Medulla oblongata (tissue), 1 donor: Measurements from ENCODE around the gene INTS1.
A peak's percentile ranks its signal among the peaks of the same experiment; 100 is the strongest.

ENCODE experiments used
- DNase-seq: peaks from one replicate; pipeline ENCODE4 v3.0.0-alpha.2; 2015; ENCODE audit errors: extremely low spot score

INTS1 gene, protein sequence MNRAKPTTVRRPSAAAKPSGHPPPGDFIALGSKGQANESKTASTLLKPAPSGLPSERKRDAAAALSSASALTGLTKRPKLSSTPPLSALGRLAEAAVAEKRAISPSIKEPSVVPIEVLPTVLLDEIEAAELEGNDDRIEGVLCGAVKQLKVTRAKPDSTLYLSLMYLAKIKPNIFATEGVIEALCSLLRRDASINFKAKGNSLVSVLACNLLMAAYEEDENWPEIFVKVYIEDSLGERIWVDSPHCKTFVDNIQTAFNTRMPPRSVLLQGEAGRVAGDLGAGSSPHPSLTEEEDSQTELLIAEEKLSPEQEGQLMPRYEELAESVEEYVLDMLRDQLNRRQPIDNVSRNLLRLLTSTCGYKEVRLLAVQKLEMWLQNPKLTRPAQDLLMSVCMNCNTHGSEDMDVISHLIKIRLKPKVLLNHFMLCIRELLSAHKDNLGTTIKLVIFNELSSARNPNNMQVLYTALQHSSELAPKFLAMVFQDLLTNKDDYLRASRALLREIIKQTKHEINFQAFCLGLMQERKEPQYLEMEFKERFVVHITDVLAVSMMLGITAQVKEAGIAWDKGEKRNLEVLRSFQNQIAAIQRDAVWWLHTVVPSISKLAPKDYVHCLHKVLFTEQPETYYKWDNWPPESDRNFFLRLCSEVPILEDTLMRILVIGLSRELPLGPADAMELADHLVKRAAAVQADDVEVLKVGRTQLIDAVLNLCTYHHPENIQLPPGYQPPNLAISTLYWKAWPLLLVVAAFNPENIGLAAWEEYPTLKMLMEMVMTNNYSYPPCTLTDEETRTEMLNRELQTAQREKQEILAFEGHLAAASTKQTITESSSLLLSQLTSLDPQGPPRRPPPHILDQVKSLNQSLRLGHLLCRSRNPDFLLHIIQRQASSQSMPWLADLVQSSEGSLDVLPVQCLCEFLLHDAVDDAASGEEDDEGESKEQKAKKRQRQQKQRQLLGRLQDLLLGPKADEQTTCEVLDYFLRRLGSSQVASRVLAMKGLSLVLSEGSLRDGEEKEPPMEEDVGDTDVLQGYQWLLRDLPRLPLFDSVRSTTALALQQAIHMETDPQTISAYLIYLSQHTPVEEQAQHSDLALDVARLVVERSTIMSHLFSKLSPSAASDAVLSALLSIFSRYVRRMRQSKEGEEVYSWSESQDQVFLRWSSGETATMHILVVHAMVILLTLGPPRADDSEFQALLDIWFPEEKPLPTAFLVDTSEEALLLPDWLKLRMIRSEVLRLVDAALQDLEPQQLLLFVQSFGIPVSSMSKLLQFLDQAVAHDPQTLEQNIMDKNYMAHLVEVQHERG (N-terminal part only)

DNA sequence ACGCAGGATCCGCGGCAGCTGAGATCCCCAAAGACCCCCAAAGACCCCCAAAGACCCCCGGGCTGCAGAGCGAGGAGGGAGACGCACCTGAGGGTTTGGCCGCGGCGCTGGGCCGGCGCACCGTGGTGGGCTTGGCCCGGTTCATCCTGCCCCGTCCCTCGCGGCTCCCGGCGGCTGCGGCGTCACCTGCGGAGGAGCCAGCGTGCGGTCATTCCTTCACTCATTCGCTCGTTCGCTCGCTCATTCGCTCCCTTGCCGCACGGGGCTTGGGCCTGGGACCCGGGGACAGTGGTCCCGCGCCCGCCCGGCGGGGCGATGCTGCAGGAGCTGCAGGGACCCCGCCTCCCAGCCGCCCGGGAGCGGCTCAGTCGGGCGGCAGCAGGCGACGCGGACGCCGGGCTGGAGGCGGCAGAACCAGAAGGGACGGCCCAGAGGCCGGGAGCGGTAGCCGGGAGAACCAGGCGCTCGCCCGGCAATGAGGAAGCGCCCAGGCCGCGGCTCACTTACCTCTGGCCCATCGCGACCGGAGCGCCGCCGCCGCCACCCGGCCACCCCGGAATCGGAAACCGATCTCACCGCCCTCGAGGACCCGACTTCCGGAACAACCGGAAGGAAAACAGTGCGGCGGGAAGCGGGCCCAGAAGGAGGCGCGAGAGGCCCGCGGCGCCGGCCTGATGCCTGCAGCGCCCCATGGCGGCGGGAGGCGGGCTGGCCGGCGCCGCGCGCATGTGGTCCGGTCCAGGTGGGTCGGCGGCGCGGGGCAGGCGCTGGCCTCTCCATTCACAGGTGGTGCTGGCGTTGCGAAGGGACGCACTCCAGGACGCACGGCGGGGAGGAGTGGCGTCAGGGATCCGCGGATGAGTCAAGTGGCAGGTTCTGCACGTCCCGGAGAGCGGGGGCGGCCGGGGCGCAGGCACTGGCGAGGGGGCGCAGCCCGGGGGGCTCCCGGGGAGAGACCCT lies at the start of gene INTS1:
Gene INTS1, minus strand, starts transcription at position 574 of the 960 bp plus-strand sequence. Its CDS starts 429 bp downstream, at position 145.
- DNase-seq, result peak; percentile 95

DNA sequence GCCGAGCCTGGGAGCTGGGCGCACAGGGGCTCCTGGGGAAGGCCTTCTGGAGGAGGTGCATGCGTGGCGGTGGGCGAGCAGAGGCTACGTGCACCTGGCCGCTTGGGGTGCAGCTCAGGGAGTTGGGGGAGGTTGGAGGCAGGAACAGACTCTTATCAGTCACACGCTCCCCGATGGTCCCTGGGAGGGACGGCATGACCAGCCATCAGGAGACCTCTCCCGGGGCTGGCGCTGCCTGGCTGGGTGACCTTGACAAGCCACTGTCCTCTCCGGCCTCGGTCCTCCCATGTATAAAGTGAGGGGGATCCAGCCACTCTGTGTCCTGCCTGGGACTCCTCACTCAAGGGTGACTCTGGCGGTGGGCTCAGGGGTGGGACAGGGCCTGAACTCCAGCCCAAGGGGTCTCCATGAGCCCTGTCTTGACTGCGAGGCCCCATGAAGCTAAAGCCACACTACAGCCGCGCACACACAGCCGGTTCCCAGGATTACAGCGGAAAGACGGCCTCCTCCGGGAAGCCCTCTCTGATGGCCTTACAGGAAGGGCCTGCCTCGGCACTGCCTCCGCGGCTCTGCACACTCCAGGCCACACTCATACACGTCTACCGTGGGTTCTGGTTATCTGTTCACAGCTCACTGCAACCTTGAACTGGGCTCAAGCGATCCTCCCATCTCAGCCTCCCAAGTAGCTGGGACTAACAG lies 49.5 kb upstream of the INTS1 start:
- no peak for DNase-seq

DNA sequence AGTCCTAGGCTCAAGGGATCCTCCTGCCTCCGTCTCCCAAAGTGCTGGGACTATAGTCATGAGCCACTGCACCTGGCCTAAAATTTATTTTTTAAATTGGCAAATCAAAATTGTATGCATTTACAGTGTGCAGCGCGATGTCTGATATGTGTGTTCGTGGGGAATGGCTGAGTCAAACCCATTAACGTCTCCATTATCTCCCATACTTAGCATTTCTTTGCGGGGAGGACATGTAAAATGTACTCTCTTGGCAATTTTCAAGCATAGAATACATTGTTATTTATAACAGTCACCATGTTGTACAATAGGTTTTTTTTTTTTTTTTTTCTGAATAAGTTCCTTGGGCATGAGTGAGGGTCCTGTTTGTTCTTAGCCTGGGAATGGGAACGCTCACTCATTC lies 48.0 kb upstream of the INTS1 start:
- DNase-seq, result no peak

DNA sequence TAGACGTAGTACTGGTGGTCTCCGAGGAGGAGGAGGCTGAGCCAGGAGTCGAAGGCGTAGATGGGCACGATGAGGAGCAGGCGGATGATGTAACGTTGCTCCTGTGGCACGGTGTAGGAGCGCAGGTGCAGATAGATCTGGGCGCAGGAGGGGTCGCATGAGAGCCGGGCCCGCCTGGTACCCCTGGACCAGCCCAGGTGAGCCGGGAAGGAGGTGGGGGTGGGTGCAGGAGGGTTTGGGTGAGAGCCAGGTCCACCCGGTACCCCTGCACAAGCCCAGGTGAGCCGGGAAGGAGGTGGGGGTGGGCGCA lies 46.6 kb upstream of the INTS1 start:
- no peak for DNase-seq

DNA sequence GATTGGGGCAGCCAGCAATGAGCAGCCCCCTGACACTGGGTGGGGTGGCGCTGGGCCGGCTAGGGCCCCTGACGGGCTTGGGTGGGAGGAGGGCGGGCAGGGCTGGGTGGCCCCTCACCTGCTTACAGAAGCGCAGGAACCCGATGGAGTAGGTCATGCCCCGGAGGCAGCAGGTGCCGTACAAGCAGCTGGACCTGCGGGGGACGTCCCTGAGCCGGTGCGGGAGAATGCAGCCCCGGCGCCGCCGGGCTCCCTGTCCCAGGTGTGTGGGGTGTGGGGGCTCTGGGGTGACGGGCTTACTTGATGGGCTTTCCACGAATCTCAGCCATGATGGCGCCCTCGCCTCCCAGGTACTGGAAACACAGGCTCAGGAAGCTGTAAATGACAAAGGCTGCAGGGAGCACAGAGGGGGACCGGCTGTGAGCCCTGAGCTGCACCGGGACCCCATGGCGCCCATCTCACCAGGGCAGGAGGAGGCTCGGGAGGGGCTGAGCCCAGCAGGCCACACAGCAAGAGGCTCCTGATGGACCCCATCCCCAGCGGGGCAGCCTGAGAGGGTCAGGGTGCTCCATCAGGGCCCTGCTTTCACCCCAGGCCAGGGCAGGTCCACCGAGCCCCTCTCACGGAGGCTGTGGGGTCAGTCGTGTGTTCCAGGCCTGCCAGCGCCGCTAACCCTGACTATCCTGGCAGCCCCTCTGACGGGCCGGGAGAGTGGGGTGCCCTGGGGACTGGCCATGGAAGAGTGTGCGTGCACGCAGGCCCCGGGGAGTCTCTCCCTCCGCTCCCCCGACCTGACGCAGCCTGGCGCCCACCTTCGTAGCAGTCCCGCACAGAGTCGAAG lies 46.0 kb upstream of the INTS1 start:
- DNase-seq, result no peak

DNA sequence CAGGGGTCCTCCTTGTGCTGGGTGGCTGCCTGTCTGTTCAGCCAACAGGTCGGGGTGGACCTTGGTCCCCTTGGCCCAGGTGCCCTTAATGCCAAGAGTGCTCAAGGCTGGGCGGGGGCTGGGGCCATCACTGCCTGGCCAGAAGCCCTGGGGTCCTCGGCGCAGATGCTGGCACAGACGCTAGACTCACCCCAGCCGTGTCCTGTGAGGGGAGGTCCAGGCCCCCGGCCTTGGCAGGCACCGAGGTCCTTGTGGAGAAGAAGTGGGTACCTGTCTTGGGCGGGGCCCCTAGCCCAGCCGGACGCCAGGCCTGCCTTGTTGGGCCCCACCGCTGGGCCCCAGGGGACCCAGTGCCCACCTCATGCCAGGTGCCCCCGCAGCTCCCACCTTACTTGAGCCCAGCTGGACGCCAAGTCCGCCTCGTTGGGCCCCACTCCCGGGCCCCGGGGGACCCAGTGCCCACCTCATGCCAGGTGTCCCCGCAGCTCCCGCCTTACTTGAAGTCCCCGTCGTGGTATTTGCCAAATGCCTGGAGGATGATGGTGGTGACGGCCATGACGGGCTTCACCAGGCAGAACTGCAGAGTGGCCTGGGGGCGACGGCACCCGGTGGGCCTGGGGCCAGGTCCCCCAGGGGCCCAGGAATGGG lies 45.3 kb upstream of the INTS1 start:
- no peak for DNase-seq

DNA sequence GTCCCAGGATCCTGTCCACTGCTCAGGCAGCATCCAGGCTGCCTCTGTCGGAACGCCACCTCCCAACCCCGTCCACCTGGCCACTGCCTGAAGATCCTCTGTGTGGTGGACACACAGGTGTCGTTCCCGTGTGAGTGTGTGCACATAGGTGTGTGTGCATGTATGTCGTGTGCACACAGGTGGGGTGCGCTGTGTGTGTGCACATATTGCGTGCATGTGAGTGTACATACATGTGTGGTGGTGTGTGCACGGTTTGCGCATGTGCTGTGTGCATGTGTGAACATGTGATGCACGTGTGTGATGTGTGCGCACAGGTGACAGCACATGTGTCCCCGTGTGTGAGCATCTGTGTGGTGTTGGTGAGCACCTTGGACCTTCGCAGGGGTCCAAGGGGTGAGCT lies 44.8 kb upstream of the INTS1 start:
- DNase-seq, result no peak

DNA sequence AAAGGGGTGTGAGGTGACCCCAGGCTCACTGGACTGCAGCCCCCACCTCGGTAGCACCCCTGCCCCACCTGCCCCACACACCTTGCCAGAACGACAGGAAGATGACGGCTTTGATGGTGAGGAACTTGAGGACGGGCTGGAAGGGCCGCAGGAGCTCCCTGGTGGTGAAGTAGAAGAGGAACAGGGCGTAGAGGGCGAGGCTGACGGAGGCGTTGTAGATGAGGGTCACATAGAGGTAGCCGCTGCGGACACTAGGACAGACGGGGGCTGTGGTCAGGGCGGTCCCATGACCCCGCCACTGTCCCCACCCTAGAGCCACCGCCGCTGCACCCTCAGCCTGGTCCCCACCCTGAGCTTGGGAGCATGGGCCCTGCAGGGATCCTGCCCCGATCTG lies 44.2 kb upstream of the INTS1 start:
- no peak for DNase-seq

DNA sequence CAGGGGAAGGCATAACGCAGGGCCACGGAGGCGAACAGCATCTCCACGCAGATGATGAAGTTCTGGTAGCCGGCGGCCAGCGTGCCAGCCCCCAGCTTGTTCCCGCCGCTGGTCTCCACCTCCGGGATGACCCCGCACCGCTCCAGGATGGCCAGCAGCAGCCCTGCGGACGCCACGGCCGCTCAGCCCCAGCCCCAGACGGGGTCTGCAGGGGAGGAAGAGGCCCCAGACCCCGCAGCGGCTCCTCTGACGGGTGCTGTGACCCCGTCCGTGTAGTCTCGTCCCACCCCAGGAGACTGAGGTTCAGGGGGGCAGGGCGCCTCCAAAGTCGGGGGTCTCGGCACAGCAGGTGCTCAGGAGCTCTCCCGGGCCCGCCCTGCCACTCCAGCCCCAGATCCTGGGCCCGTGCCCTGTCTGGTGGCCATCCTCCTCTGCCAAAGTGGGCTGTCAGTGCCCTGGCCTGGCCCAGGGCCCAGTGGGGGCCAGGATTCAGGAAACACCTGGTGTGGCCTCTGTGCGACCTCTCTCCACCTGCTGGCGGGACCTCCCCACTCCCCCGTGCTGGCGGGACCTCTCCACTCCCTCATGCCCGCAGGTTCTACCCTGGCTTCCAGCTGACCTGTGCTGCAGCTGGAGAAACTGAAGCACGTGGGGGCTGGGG lies 43.7 kb upstream of the INTS1 start:
- DNase-seq, result no peak

DNA sequence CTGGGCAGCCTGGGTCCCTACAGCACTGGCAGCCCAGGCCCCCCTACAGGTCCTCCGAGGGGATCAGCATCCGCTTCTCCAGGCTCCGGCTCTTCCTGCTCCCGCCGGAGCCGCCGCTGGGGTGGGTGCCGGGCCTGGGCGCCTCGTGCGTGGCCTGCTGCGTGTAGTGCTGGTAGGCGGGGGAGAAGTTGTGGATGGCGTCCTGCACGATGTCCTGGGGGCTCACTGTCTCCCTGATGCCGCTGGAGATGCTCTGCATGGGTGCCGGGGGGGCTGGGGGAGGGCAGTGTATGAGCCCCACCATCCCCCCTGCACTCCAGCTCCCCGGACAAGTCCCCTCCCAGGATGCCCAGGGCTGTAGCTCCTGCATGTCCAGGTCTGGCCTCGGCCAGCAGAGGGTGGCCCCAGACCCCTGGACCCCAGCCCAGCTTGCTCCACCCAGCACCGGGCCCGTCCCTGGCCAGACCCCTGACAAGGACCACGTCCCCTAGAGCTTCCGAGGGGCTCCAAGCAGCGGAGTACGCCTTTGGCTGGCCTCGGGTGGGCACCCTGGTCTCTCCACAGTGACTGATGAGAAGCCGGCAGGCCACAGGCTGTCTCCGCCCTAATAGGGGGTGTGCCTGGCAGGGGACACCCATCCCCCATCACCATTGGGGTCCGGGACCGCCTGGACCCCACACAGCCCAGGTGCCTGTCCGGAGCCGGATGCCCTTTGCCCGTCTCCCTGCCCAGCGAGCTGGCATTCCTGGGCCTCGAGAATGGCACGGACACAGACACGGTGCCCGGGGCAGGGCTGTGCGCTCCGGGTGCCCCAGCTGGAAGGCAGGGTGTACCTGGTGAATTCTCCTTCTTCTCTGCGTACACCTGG lies 43.0 kb upstream of the INTS1 start:
- DNase-seq, result no peak

DNA sequence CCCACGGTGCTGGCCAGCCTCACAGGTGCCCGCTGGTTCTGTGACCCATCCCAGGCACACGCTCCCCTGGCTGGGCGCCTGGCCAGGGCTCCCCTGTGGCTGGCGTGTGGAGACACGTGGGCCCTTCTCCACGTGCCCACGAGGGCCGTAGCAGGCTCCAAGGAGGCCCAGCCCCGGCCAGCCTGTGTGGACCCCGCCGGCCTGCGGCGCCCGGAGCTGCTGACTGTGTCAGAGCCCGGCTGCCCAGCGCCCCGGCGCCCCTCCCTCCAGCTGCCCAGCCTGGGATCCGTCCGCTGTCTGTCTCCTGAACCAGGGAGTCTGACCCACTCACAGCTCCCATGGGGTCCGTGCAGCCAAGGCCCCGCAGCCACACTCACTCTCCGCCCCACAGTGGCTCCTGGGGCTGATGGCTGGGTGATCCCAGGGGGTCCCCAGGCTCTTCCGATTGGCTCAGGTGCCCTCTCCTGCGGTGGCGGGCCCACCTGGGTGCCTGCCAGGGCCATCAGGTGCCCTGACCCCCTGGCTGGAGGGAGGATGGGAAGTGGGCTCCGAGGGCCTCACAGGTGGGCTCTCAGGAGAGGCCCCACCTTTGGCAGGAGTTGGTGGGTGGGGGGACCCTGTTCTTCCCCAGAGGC lies 42.2 kb upstream of the INTS1 start:
- no peak for DNase-seq

DNA sequence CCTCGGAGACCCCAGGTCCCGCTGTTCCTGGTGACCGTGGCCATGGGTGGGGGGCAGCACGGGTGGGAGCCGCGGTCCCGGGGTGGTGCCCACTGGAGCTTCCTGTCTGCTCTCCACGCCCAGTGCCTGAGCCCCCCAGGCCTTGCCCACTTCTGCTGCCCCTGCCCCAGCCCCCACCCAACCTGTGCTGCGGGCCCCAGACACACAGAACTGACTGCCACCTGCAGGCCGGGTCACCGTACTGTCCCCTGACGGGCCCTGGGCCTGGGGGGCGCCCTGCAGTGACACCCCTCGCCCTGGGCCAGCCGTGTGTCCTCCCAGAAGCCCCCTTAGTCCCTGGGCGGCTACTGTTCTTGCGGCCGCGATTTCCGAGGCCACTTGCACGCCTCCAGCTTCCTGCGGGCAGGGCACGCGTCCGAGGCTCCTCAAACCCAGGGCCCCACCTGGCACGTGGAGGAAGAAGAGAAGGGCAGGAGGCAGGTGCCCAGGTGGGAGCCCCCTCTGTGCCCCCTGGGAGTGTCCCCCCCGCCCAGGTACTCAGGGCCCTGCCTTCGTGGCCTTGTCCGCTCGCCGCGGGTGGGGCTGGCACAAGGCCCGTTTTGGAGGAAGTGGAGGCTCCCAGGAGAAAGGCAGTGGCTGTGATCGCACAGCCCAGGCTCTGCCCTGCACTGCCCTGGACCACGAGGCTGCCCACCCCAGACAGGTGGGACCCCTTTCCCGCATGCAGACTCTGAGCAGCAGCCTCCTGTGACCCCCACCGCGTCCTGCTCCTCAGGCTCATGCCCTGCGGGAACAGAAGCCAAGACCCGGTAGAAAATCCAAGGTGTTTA lies 41.4 kb upstream of the INTS1 start:
- DNase-seq, result no peak

DNA sequence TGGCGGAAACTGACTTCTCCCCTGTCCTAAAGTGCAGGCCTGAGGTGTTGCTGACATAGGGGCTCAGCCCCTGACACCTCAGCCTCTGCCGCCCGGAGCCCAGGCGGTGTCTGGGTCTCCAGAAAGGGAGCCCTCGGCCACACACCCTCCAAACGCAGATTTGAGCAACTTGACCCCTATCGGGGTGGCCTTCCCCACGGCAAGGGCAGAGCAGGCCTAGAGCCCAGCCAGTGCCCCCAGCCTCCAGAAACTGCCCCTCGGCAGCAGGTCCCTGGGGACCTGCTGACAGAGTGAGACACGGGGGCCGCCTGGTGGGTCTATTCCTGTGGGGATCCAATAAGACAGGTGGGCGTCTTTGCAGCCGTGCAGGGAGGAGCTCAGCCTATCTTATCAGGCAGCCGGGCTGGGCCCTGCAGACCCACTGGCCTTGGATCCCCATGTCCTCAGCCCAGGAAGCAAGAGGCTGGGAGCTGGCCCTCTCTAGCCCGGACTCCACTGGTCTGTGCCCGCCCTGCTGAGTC lies 40.8 kb upstream of the INTS1 start:
- DNase-seq, result no peak

DNA sequence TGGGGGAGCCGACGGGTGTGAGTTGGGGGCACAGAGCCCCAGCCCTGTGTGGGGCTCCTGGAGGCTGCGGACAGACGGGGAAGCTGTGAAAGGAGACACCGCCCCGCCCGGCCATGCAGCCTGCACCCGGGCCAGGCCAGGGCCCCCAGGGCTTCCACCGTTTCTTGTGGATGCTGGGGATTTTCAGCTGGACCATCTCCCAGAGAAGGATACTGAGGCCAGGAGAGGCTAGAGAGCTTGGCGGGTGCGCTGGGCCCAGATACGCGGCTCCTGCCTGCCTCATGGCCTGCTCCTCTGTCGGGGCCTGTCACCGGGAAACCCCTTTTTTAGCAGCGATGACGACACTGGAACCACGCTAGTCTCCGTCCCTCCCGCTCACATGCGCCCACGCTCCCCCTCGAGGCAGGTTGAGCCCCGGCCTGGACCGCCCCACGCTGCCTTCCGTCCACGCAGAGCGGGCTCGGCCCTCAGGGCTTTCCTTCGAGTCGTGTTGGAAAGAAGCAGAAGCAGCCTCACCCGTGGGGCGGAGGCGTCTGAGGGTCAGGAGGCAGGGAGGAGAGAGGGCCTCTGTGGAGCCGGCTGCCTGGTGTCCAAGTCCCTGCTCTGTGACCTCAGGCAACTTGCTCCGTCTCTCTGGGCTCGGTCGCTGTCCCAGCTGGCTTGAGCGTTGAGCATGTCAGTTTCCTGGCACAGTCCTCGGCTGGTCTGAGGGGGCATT lies 40.1 kb upstream of the INTS1 start:
- DNase-seq, result no peak

DNA sequence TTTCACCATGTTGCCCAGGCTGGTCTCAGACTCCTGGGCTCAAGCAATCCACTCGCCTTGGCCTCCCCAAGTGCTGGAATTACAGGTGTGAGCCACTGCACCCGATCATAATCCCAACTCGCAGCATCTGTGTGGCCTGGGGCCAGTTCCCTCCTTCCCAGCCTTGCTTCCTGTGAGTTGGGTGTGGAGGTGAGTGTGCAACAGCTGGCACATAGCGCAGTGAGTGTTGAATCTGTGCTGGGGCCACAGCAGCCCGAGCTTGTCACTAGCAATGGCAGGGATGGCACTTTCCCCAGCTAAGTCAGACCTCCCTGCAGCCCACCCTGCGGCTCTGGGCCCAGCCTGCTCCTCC lies 39.6 kb upstream of the INTS1 start:
- no peak for DNase-seq
